Prostate gland (tissue), 2 donors: ENCODE measurements around the gene FAAH. TPM values are rescaled to one million over a fixed set of nuclear protein-coding genes. Genes with fewer than 3 reads are reported as not detected.

Experiments
- DNase-seq: peaks from one replicate; pipeline ENCODE4 v3.0.0-alpha.2; 2019; ENCODE audit warnings: low spot score
- H3K27ac ChIP-seq, 2 donors: fragments of 200-600 bp; sonication (generic); 2 replicates each; pipeline ENCODE4 v1.5.1; 2017 to 2019
- H3K27me3 ChIP-seq: fragments of 200-600 bp; sonication (generic); replicated peaks from 2 replicates; pipeline ENCODE4 v1.5.1; 2019; ENCODE audit not compliant: insufficient read depth
- H3K36me3 ChIP-seq, 2 donors: fragments of 200-600 bp; sonication (generic); 1 replicate in 1 of 2; 2 replicates in 1 of 2; pipeline versions ENCODE4 v1.5.1 to v1.8.1; 2017 to 2019
- H3K4me1 ChIP-seq: fragments of 200-600 bp; sonication (generic); replicated peaks from 2 replicates; pipeline ENCODE4 v1.5.1; 2019
- H3K4me3 ChIP-seq, 2 donors: fragments of 200-600 bp; sonication (generic); 2 replicates each; pipeline ENCODE4 v1.5.1; 2017 to 2019
- H3K9me3 ChIP-seq: fragments of 200-600 bp; sonication (generic); 2 replicates; pipeline ENCODE4 v1.5.1; 2017
- POLR2A ChIP-seq: fragments of 450-650 bp; IDR thresholded peaks from one replicate; pipeline ENCODE4 v1.6.1; 2016; ENCODE audit warnings: antibody characterized with exemption, mild to moderate bottlenecking
- POLR2AphosphoS5 ChIP-seq: sonication (generic); formaldehyde crosslinking; IDR thresholded peaks from one replicate; pipeline ENCODE4 v1.6.1; 2017; ENCODE audit warnings: antibody characterized with exemption
- WGBS: methylation state at CpG from one replicate; pipeline ENCODE4 v1.1.5; 2018; 5-methylcytosine and 5-hydroxymethylcytosine counted together
- intact Hi-C: fragments of 100-400 bp; cut with DNase I; formaldehyde crosslinking; loops from one replicate; pipeline ENCODE4 v1.14.2; 2022
- total RNA-seq, 2 donors: library from RNA; depleted of rRNA; stranded (reverse); fragments of >200 nt; gene quantifications; one replicate each; pipeline ENCODE4 v1.1.0, GENCODE V29; 2016
- TF ChIP-seq, protein P1 (sequence below), 4 experiments: fragments of 200-600 bp in 2 of 4; fragments of 450-650 bp in 2 of 4; sonication (generic) in 2 of 4; IDR thresholded peaks; 1 replicate in 3 of 4; 2 replicates in 1 of 4; pipeline ENCODE4 v1.5.1; 2016 to 2019; ENCODE audit warnings: antibody characterized with exemption in 4 of 4, mild to moderate bottlenecking in 2 of 4, moderate library complexity in 2 of 4

Gene FAAH
- total RNA-seq, 2 donors from 2014 or later = 122 to 264 TPM

- Histone ChIP-seq H3K36me3 (no peaks in the 10 kb centered on the region), H3K9me3 (no peaks in the 10 kb centered on the region), H3K4me1 (no peaks in the 10 kb centered on the region), H3K4me3 (no peak overlapping the region), H3K27me3 (no peaks in the 10 kb centered on the region), H3K27ac (no peak overlapping the region)
- DNase-seq = no peak
- intact Hi-C loops = no loop called here
- 61% methylated on average over 4 of the region's 4 CpGs for WGBS
- TF ChIP-seq, protein P1, sequence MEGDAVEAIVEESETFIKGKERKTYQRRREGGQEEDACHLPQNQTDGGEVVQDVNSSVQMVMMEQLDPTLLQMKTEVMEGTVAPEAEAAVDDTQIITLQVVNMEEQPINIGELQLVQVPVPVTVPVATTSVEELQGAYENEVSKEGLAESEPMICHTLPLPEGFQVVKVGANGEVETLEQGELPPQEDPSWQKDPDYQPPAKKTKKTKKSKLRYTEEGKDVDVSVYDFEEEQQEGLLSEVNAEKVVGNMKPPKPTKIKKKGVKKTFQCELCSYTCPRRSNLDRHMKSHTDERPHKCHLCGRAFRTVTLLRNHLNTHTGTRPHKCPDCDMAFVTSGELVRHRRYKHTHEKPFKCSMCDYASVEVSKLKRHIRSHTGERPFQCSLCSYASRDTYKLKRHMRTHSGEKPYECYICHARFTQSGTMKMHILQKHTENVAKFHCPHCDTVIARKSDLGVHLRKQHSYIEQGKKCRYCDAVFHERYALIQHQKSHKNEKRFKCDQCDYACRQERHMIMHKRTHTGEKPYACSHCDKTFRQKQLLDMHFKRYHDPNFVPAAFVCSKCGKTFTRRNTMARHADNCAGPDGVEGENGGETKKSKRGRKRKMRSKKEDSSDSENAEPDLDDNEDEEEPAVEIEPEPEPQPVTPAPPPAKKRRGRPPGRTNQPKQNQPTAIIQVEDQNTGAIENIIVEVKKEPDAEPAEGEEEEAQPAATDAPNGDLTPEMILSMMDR (IDR thresholded peaks at IDR 0.05) = no peak
- no peak for TF ChIP-seq POLR2A
- no peak for TF ChIP-seq POLR2AphosphoS5
Observed at GRCh38 chr1:46425726-46426125, 31.6 kb downstream of the FAAH start.

DNA sequence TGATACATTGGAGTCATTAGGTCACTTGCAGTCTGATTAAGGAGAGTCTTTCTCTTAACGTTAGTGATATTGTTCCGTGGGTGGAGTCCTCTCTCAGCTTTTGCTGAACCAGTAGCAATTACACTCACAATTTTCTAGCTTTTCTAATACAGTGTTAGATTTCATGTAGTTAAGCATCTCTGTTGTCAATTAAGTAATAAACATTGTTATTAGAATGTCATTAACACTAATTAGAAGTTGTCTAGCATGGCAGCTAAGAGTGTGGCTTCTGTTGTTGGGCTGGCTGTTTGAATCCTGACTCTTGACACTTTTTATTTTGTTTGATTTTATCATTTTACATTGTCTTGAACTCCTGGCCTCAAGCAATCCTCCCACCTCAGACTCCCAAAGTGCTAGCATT lies 33.4 kb downstream of the FAAH start:
- Histone ChIP-seq H3K4me1 (no peaks in the 10 kb centered on the region), H3K4me3 (no peak overlapping the region), H3K27me3 (no peaks in the 10 kb centered on the region), H3K36me3 (no peaks in the 10 kb centered on the region), H3K9me3 (no peaks in the 10 kb centered on the region), H3K27ac (no peak overlapping the region)
- intact Hi-C loops = no loop called here
- DNase-seq = no peak
- TF ChIP-seq POLR2AphosphoS5 (no peak), POLR2A (no peak)
- TF ChIP-seq, protein P1 (IDR thresholded peaks at IDR 0.05) = no peak
- 70% methylated on average over 2 of the region's 2 CpGs for WGBS

DNA sequence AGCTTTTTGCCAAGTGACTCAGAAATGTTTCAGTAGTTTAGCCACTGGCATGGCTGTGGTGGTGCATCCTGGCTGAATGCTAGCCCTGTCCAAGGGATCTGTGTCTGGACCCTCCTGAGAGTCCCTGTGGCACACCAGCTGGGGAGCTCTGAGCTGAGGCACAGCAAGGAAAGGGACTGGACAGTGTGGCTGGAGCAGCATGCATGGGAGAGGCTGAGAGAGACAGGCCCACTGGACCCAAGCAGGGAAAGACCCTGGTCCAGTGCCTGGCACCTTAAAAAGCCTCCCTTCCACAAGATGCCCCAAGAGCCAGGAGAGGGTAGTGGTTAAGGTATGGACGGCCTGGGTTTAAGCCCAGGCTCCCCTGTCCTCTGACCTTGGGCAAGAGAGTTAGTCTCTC lies 35.3 kb downstream of the FAAH start:
- DNase-seq = no peak
- no peaks in the 10 kb centered on the region for H3K36me3 ChIP-seq
- H3K4me1 ChIP-seq = no peaks in the 10 kb centered on the region
- TF ChIP-seq, protein P1 (IDR thresholded peaks at IDR 0.05) = no peak
- TF ChIP-seq POLR2A (no peak), POLR2AphosphoS5 (no peak)
- H3K27ac ChIP-seq = no peak overlapping the region
- no peaks in the 10 kb centered on the region for H3K9me3 ChIP-seq
- 100% methylated on average over 1 of the region's 1 CpG for WGBS
- H3K27me3 ChIP-seq = no peaks in the 10 kb centered on the region
- no peak overlapping the region for H3K4me3 ChIP-seq
- intact Hi-C loops = no loop called here

DNA sequence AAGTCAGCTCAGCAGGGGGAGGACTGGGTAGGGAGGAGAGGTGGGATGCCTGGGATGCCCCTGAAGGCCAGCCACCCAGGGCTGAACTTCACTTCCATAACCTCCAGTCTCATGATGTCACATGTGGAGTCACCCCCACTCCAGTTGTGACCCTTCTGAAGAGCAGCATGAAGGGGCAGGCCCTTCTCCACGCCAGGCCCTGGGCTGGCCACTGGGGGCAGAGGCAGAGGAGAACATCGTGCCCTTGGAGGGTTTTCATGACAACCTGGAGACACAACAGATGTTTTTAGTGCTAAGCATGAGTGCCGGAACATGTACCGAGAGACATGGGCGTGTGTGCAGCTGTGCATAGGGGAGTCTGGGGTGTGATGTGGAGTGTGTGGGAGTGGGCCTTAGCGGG lies 37.6 kb downstream of the FAAH start:
- Histone ChIP-seq H3K9me3 (no peaks in the 10 kb centered on the region), H3K27me3 (no peaks in the 10 kb centered on the region), H3K36me3 (no peaks in the 10 kb centered on the region), H3K27ac (no peak overlapping the region), H3K4me3 (no peak overlapping the region), H3K4me1 (no peaks in the 10 kb centered on the region)
- 74% methylated on average over 4 of the region's 6 CpGs for WGBS
- intact Hi-C loops = no loop called here
- DNase-seq = no peak
- TF ChIP-seq POLR2A = no peak
- no peak for TF ChIP-seq POLR2AphosphoS5
- TF ChIP-seq, protein P1 (IDR thresholded peaks at IDR 0.05) = no peak

GRCh38 chr1:46432781-46433327 lies 38.7 kb downstream of the FAAH start:
- no peak overlapping the region for H3K27ac ChIP-seq
- no peak for DNase-seq
- no peaks in the 10 kb centered on the region for H3K4me1 ChIP-seq
- H3K27me3 ChIP-seq = no peaks in the 10 kb centered on the region
- 62% methylated on average over 10 of the region's 10 CpGs for WGBS
- H3K36me3 ChIP-seq = no peaks in the 10 kb centered on the region
- no peak overlapping the region for H3K4me3 ChIP-seq
- H3K9me3 ChIP-seq = no peaks in the 10 kb centered on the region
- no peak for TF ChIP-seq POLR2A
- TF ChIP-seq, protein P1 (IDR thresholded peaks at IDR 0.05) = no peak
- intact Hi-C loops = no loop called here
